Trophoblast cell (in vitro differentiated cells and primary cell): ENCODE results near the gene FEM1A.
"Not testable (repeated sequence)": the region's sequence is repeated elsewhere in the genome, so short reads cannot be mapped to it uniquely, and the experiment has no call there.

Source experiments
- DNase-seq, 2 donors: peaks; one replicate each; pipeline ENCODE4 v3.0.0-alpha.2; 2016
- H2AFZ ChIP-seq: 2 replicates; pipeline ENCODE4 v1.6.1; 2013; ENCODE audit warnings: low read length, moderate library complexity, mild to moderate bottlenecking; ENCODE audit not compliant: insufficient read depth, poor library complexity
- H2AK5ac ChIP-seq: 2 replicates; pipeline ENCODE4 v1.6.1; 2013; ENCODE audit warnings: mild to moderate bottlenecking, low read length
- H2BK120ac ChIP-seq: 2 replicates; pipeline ENCODE4 v1.6.1; 2013; ENCODE audit warnings: low read length, mild to moderate bottlenecking, moderate library complexity; ENCODE audit not compliant: insufficient read depth, poor library complexity
- H2BK12ac ChIP-seq: 2 replicates; pipeline ENCODE4 v1.6.1; 2013; ENCODE audit warnings: mild to moderate bottlenecking, low read length, moderate library complexity
- H2BK5ac ChIP-seq: 2 replicates; pipeline ENCODE4 v1.6.1; 2013; ENCODE audit warnings: low read length, low read depth, moderate library complexity, mild to moderate bottlenecking; ENCODE audit not compliant: poor library complexity
- H3K14ac ChIP-seq: 2 replicates; pipeline ENCODE4 v1.6.1; 2013; ENCODE audit warnings: mild to moderate bottlenecking, low read length
- H3K18ac ChIP-seq: 2 replicates; pipeline ENCODE4 v1.6.1; 2013; ENCODE audit warnings: mild to moderate bottlenecking, low read length
- H3K23ac ChIP-seq: 2 replicates; pipeline ENCODE4 v1.6.1; 2013; ENCODE audit warnings: low read length
- H3K27ac ChIP-seq: 2 replicates; pipeline ENCODE4 v1.5.1; 2013; ENCODE audit warnings: low read depth, mild to moderate bottlenecking, inconsistent platforms, low read length, moderate library complexity
- H3K27me3 ChIP-seq: 2 replicates; pipeline ENCODE4 v1.6.1; 2013; ENCODE audit warnings: inconsistent platforms, mild to moderate bottlenecking, low read length, moderate library complexity; ENCODE audit not compliant: insufficient read depth
- H3K36me3 ChIP-seq, 2 experiments: 1 replicate in 1 of 2; 2 replicates in 1 of 2; pipeline ENCODE4 v1.6.1; 2013; ENCODE audit warnings: low read length in 2 of 2, mild to moderate bottlenecking in 2 of 2, moderate library complexity in 1 of 2; ENCODE audit not compliant: insufficient read depth in 2 of 2, control insufficient read depth in 1 of 2
- H3K4ac ChIP-seq: 2 replicates; pipeline ENCODE4 v1.6.1; 2013; ENCODE audit warnings: low read depth, mild to moderate bottlenecking, low read length, moderate library complexity
- H3K4me1 ChIP-seq, 2 experiments: 1 replicate in 1 of 2; 2 replicates in 1 of 2; pipeline ENCODE4 v1.6.1; 2013; ENCODE audit warnings: low read length in 2 of 2, mild to moderate bottlenecking in 2 of 2, moderate library complexity in 1 of 2; ENCODE audit not compliant: insufficient read depth in 2 of 2, control insufficient read depth in 1 of 2
- H3K4me2 ChIP-seq: 2 replicates; pipeline ENCODE4 v1.6.1; 2013; ENCODE audit warnings: inconsistent platforms, mild to moderate bottlenecking, low read length, moderate library complexity
- H3K4me3 ChIP-seq: 2 replicates; pipeline ENCODE4 v1.5.1; 2013; ENCODE audit warnings: mild to moderate bottlenecking, low read depth, low read length, inconsistent platforms
- H3K79me1 ChIP-seq: one replicate; pipeline ENCODE4 v1.6.1; 2013; ENCODE audit warnings: low read length
- H3K79me2 ChIP-seq: 2 replicates; pipeline ENCODE4 v1.6.1; 2013; ENCODE audit warnings: low read length, mild to moderate bottlenecking; ENCODE audit not compliant: control insufficient read depth, insufficient read depth, poor library complexity
- H3K9ac ChIP-seq: 2 replicates; pipeline ENCODE4 v1.6.1; 2013; ENCODE audit warnings: mild to moderate bottlenecking, low read length
- H3K9me3 ChIP-seq: 2 replicates; pipeline ENCODE4 v1.6.1; 2013; ENCODE audit warnings: low read depth, mild to moderate bottlenecking, control low read depth, inconsistent platforms, low read length; ENCODE audit not compliant: insufficient read depth
- H4K12ac ChIP-seq: 2 replicates; pipeline ENCODE4 v1.6.1; 2013; ENCODE audit warnings: low read depth, mild to moderate bottlenecking, low read length, moderate library complexity
- H4K8ac ChIP-seq: 2 replicates; pipeline ENCODE4 v1.6.1; 2013; ENCODE audit warnings: low read depth, mild to moderate bottlenecking, low read length, moderate library complexity
- H4K91ac ChIP-seq: one replicate; pipeline ENCODE4 v1.6.1; 2013; ENCODE audit warnings: low read depth, mild to moderate bottlenecking, low read length, moderate library complexity
- WGBS: extraction: QIAGEN DNeasy Blood & Tissue Kit; methylation state at CpG from one replicate; pipeline ENCODE4 v1.1.7; 2013; ENCODE audit warnings: missing lambda C conversion rate; ENCODE audit not compliant: insufficient read length, insufficient coverage; ENCODE audit errors: extremely low coverage; 5-methylcytosine and 5-hydroxymethylcytosine counted together

The FEM1A gene

GRCh38 chr19:4780860-4781259 is 10.7 kb upstream of the FEM1A start:
- DNase-seq = no peak
- H3K9me3 ChIP-seq = peaks cover 2% of the 10 kb centered on the region
- no peak overlapping the region for H3K23ac ChIP-seq
- no peaks in the 10 kb centered on the region for H3K79me2 ChIP-seq
- no peak overlapping the region for H2BK120ac ChIP-seq
- WGBS = no CpG with 5 or more reads among the region's 6 CpGs
- H3K4me1 ChIP-seq = no peaks in the 10 kb centered on the region
- H4K91ac ChIP-seq = no peak overlapping the region
- no peak overlapping the region for H2AFZ ChIP-seq
- H2AK5ac ChIP-seq = no peak overlapping the region
- no peak overlapping the region for H3K18ac ChIP-seq
- H3K36me3 ChIP-seq = no peaks in the 10 kb centered on the region
- H3K9ac ChIP-seq = no peak overlapping the region
- no peak overlapping the region for H3K14ac ChIP-seq
- no peak overlapping the region for H3K4ac ChIP-seq
- no peak overlapping the region for H4K12ac ChIP-seq
- H2BK12ac ChIP-seq = no peak overlapping the region
- no peak overlapping the region for H3K27ac ChIP-seq
- H3K79me1 ChIP-seq = no peaks in the 10 kb centered on the region
- H3K4me2 ChIP-seq = no peak overlapping the region
- no peaks in the 10 kb centered on the region for H3K27me3 ChIP-seq
- H4K8ac ChIP-seq = no peak overlapping the region
- no peak overlapping the region for H3K4me3 ChIP-seq
- H2BK5ac ChIP-seq = no peak overlapping the region

- WGBS = no CpG with 5 or more reads among the region's 3 CpGs
- no peak overlapping the region for H4K91ac ChIP-seq
- H3K36me3 ChIP-seq = no peaks in the 10 kb centered on the region
- no peaks in the 10 kb centered on the region for H3K79me1 ChIP-seq
- no peak overlapping the region for H2BK5ac ChIP-seq
- H4K8ac ChIP-seq = no peak overlapping the region
- H3K27me3 ChIP-seq = no peaks in the 10 kb centered on the region
- no peak overlapping the region for H2BK120ac ChIP-seq
- no peak overlapping the region for H3K4me2 ChIP-seq
- H2AFZ ChIP-seq = no peak overlapping the region
- no peak for DNase-seq
- H3K14ac ChIP-seq = no peak overlapping the region
- H3K4me1 ChIP-seq = no peaks in the 10 kb centered on the region
- no peaks in the 10 kb centered on the region for H3K79me2 ChIP-seq
- H2BK12ac ChIP-seq = no peak overlapping the region
- H3K4ac ChIP-seq = no peak overlapping the region
- no peak overlapping the region for H3K18ac ChIP-seq
- H3K9ac ChIP-seq = no peak overlapping the region
- no peak overlapping the region for H3K27ac ChIP-seq
- H3K23ac ChIP-seq = no peak overlapping the region
- H3K9me3 ChIP-seq = peaks cover 2% of the 10 kb centered on the region
- H2AK5ac ChIP-seq = no peak overlapping the region
- no peak overlapping the region for H4K12ac ChIP-seq
- no peak overlapping the region for H3K4me3 ChIP-seq
Observed at GRCh38 chr19:4781801-4782200, 9.7 kb upstream of the FEM1A start.

- not testable (repeated sequence) for H3K36me3 ChIP-seq, H2AK5ac ChIP-seq, H3K9me3 ChIP-seq, H3K14ac ChIP-seq, H4K91ac ChIP-seq, H3K23ac ChIP-seq, H4K12ac ChIP-seq, H3K4me3 ChIP-seq, H2BK5ac ChIP-seq, H3K79me1 ChIP-seq, H3K4me2 ChIP-seq, DNase-seq, H2BK120ac ChIP-seq, H4K8ac ChIP-seq, H3K27ac ChIP-seq, H2BK12ac ChIP-seq, H3K4me1 ChIP-seq, H3K27me3 ChIP-seq, H3K9ac ChIP-seq, H3K79me2 ChIP-seq, H3K4ac ChIP-seq, H3K18ac ChIP-seq, H2AFZ ChIP-seq
- 100% methylated on average over 1 of the region's 6 CpGs for WGBS
Observed at GRCh38 chr19:4786412-4787016, 5.0 kb upstream of the FEM1A start.

GRCh38 chr19:4792019-4792865 is 708 bp downstream of the FEM1A start:
- not testable (repeated sequence) for H3K4me1 ChIP-seq
- peak overlapping the region; percentile 83 for H3K4me2 ChIP-seq
- H4K91ac ChIP-seq = peak overlapping the region; percentile 90

More at GRCh38 chr19:4792019-4792865, 708 bp downstream of the FEM1A start:
- Histone ChIP-seq H2BK120ac (peak overlapping the region; percentile 81), H2AFZ (peak overlapping the region; percentile 64), H3K79me2 (peaks cover 12% of the 10 kb centered on the region), H2AK5ac (peak overlapping the region; percentile 60), H3K36me3 (peaks cover 28 to 30% of the 10 kb centered on the region in 2 experiments), H3K27ac (peak overlapping the region; percentile 80), H3K4me3 (peak overlapping the region; percentile 99), H3K18ac (peak overlapping the region; percentile 78), H2BK5ac (peak overlapping the region; percentile 0), H3K4ac (peak overlapping the region; percentile 64), H4K8ac (peak overlapping the region; percentile 96), H3K14ac (peak overlapping the region; percentile 89), H3K9ac (peak overlapping the region; percentile 97), H4K12ac (peak overlapping the region; percentile 87)
- not testable (repeated sequence) for H3K27me3 ChIP-seq, H3K23ac ChIP-seq, H3K79me1 ChIP-seq, H3K9me3 ChIP-seq, H2BK12ac ChIP-seq
- DNase-seq = peak in 1 of 2 donors; percentile 33
- WGBS = no CpG with 5 or more reads among the region's 75 CpGs
